ENCODE results near the gene ANKRD62.
"Not testable (repeated sequence)": the region's sequence is repeated elsewhere in the genome, so short reads cannot be mapped to it uniquely, and the experiment has no call there.

The ANKRD62 gene

GRCh38 chr18:12076424-12077140 is 17.1 kb upstream of the ANKRD62 start:
- Histone ChIP-seq H3K9ac (ENCODE audit: low read depth, low read length) (peak overlapping the region; percentile 50; the same call in 1 of the 2 replicates), H3K36me3 (ENCODE audit: insufficient read depth, low read length) (no peaks in the 10 kb centered on the region)

DNA sequence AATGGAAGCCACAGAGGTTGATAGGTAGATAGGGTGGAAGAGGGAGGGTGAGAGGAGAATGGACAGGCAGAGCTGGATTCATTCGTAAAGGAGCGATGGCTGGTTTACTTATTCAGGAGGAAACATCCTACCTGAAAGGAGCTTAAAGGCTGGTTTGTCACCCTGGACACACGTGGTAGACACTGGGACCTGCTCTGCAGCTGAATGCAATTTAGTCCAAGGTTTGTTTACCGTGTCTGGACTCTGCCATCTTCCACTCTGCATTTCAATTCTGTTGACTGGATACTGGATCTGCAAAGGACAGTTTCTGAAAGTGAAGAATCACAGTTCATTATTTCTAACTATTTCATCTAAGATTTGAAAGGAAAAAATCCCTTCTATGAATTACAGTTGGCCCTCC is 15.6 kb upstream of the ANKRD62 start:
- H3K4me1 ChIP-seq (ENCODE audit: insufficient read depth, low read length); H3K36me3 ChIP-seq (ENCODE audit: insufficient read depth, low read length); H3K9ac ChIP-seq (ENCODE audit: low read depth, low read length); H3K9me3 ChIP-seq (ENCODE audit: control insufficient read depth, insufficient read depth, low read length): not testable (repeated sequence)

More at GRCh38 chr18:12076424-12077140, 17.1 kb upstream of the ANKRD62 start:
- Histone ChIP-seq H3K4me1 (ENCODE audit: insufficient read depth, low read length) (no peaks in the 10 kb centered on the region; the same call in 1 of the 2 replicates), H3K9me3 (ENCODE audit: control insufficient read depth, insufficient read depth, low read length) (no peaks in the 10 kb centered on the region)

- H3K9ac ChIP-seq (ENCODE audit: low read depth, low read length) = no peak overlapping the region
- no peaks in the 10 kb centered on the region for H3K9me3 ChIP-seq (ENCODE audit: control insufficient read depth, insufficient read depth, low read length)
- H3K36me3 ChIP-seq (ENCODE audit: insufficient read depth, low read length) = no peaks in the 10 kb centered on the region
- H3K4me1 ChIP-seq (ENCODE audit: insufficient read depth, low read length) = no peaks in the 10 kb centered on the region; the same call in 1 of the 2 replicates
Measured at GRCh38 chr18:12079491-12080237, 14.0 kb upstream of the ANKRD62 start.

DNA sequence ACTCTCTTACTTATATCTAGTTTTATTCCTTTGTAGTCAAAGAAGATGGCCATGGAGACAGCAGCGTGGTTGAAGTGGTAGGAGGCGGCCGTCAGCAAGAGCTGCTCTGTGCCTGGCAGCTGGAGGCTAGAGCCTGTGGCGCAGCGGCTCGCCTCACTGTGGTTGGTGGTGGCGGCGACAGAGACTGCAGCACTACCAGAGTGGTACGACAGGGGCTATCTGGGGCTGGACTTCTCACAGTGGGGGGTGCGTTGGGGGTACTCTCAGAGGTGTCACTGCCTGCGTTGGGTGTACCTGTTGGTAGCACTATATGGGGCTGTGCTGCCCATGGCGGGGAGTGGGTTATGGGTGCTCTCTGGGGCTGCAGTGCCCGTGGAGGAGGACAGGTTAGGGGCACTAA is 8.5 kb upstream of the ANKRD62 start:
- no peak overlapping the region for H3K9ac ChIP-seq (ENCODE audit: low read depth, low read length)
- no peaks in the 10 kb centered on the region for H3K36me3 ChIP-seq (ENCODE audit: insufficient read depth, low read length)
- no peaks in the 10 kb centered on the region for H3K9me3 ChIP-seq (ENCODE audit: control insufficient read depth, insufficient read depth, low read length)
- H3K4me1 ChIP-seq (ENCODE audit: insufficient read depth, low read length) = no peaks in the 10 kb centered on the region; the same call in 1 of the 2 replicates

DNA sequence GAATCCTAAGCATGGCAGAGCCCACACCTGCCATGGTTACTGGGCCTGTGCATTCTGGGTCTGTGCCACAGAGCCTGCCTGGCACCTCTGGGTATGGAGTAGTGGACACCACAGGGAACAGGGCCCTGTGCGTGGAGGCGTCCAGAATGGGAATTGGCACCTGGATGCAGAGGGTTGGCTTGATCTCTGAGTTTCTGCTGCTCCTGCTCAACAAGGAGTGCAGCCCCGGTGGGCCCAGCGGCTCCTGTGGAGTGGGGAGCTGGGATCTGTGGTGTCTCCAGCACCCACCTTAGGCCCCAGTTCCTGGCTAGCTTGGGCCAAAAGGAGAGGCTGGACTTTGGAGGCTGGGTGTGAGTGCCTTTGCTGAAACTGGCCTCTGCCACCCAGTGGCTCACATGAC is 7.9 kb upstream of the ANKRD62 start:
- Histone ChIP-seq H3K4me1 (ENCODE audit: insufficient read depth, low read length) (no peaks in the 10 kb centered on the region), H3K9ac (ENCODE audit: low read depth, low read length) (no peak overlapping the region), H3K9me3 (ENCODE audit: control insufficient read depth, insufficient read depth, low read length) (no peaks in the 10 kb centered on the region), H3K36me3 (ENCODE audit: insufficient read depth, low read length) (no peaks in the 10 kb centered on the region)

DNA sequence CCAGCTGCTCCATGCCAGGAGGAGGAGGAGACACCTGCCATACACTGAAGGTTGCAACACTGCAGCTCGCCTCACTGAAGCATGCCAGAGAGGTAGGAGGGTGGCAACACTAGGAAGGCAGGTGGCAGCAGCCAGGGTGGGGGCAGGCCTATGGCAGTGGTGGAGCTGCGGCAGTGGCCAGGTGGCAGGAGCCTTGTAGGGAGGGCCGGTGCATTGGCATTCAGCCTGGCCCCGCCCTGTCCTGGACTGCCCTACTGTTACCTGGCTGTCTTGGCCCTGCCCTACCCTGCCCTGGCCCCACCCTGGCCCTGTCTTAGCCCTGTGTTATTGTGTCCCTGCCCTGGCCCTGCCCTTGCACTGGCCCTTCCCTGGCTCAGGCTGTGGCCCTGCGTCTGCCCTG is 7.4 kb upstream of the ANKRD62 start:
- no peaks in the 10 kb centered on the region for H3K9me3 ChIP-seq (ENCODE audit: control insufficient read depth, insufficient read depth, low read length)
- H3K4me1 ChIP-seq (ENCODE audit: insufficient read depth, low read length) = no peaks in the 10 kb centered on the region
- H3K9ac ChIP-seq (ENCODE audit: low read depth, low read length) = no peak overlapping the region
- no peaks in the 10 kb centered on the region for H3K36me3 ChIP-seq (ENCODE audit: insufficient read depth, low read length)

DNA sequence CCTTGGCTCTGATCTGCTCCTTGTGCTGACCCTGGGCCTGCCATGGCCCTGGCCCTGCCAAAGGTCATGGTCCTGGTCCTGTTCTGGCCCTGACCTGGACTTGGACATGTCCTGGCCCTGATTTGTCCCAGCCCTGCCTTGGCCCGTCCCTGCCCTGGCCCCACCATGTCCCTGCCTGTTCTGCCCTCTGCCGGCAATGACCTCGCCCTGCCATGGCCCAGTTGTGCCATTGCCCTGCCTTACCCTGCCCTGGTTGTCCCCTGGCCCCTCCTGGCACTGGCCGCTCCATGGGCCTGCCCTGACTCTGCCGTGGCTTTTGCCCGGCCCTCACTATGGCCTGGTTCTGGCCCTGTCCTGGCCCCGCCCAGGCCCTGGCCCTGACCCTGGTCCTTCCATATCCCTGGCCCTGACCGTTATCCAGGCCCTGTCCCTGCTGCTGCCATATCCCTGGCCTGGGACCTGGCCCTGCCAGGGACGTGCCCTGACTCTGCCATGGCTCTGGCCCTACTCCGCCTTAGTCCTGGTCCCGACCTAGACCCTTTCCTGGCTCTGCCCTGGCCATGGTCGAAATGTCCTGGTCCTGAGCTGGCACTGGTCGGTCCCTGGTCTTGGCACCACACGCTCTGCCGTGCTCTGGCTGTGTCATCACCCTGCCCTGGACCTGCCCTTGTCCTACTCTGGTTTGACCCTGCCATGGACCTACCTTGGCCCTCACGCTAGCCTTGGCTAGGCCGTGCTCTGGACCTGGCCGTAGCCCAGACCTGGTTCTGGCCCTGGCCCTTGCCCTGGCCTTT is 6.8 kb upstream of the ANKRD62 start:
- no peak overlapping the region for H3K9ac ChIP-seq (ENCODE audit: low read depth, low read length)
- H3K4me1 ChIP-seq (ENCODE audit: insufficient read depth, low read length) = no peaks in the 10 kb centered on the region
- no peaks in the 10 kb centered on the region for H3K9me3 ChIP-seq (ENCODE audit: control insufficient read depth, insufficient read depth, low read length)
- no peaks in the 10 kb centered on the region for H3K36me3 ChIP-seq (ENCODE audit: insufficient read depth, low read length)

DNA sequence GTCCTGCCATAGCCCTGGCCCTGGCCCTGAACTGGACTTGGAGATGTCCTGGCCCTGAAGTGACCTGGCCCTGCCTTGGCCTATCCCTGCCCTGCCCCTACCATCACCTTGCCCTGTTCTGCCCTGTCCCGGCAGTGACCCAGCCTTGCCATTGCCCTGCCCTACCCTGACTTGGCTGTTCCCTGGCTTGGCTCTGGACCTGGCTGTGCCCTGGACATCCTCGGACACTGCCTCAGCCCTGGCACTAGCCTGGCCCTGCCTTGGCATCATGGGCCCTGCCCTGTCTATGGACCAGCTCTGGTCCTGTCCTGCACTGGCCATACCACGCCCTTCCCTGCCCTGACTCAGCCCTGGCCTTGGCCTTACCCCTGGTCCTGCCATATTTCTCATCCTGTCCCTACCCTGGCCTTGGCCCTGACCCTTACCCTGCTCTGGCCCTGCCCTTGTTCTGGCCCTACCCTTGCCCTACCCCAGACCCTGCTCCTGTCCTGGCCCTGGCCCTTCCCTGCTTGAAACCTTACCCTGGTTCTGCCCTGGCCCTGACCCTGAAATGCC is 6.1 kb upstream of the ANKRD62 start:
- H3K9ac ChIP-seq (ENCODE audit: low read depth, low read length) = no peak overlapping the region
- no peaks in the 10 kb centered on the region for H3K4me1 ChIP-seq (ENCODE audit: insufficient read depth, low read length)

DNA sequence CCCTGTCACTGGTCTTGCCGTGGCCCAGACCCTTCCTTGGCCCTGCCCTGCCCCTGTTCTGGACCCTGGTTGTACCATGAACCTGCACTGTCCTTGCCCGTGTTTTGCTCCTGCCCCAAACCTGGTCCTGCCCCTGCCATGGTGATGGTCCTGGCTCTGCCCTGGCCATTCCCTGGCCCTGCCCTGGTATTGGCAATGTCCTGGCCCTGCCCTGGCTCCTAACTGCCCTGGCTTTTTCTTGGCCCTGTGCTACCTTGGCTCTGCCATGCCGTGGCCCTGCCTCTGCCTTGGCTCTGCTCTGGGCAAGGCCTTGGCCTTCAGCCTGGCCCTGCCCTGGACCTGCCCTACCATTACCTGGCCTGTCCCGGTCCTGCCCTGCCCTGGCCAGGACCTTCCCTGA is 5.5 kb upstream of the ANKRD62 start:
- H3K4me1 ChIP-seq (ENCODE audit: insufficient read depth, low read length) = no peaks in the 10 kb centered on the region

More for the DNA sequence above, 6.1 kb upstream of the ANKRD62 start:
- H3K9me3 ChIP-seq (ENCODE audit: control insufficient read depth, insufficient read depth, low read length) = no peaks in the 10 kb centered on the region
- H3K36me3 ChIP-seq (ENCODE audit: insufficient read depth, low read length) = no peaks in the 10 kb centered on the region

GRCh38 chr18:12088731-12089375 is 4.8 kb upstream of the ANKRD62 start:
- H3K9me3 ChIP-seq (ENCODE audit: control insufficient read depth, insufficient read depth, low read length) = no peaks in the 10 kb centered on the region
- H3K9ac ChIP-seq (ENCODE audit: low read depth, low read length) = no peak overlapping the region
- H3K4me1 ChIP-seq (ENCODE audit: insufficient read depth, low read length) = no peaks in the 10 kb centered on the region
- no peaks in the 10 kb centered on the region for H3K36me3 ChIP-seq (ENCODE audit: insufficient read depth, low read length)

More for the DNA sequence above, 5.5 kb upstream of the ANKRD62 start:
- Histone ChIP-seq H3K9me3 (ENCODE audit: control insufficient read depth, insufficient read depth, low read length) (no peaks in the 10 kb centered on the region), H3K9ac (ENCODE audit: low read depth, low read length) (no peak overlapping the region), H3K36me3 (ENCODE audit: insufficient read depth, low read length) (no peaks in the 10 kb centered on the region)

DNA sequence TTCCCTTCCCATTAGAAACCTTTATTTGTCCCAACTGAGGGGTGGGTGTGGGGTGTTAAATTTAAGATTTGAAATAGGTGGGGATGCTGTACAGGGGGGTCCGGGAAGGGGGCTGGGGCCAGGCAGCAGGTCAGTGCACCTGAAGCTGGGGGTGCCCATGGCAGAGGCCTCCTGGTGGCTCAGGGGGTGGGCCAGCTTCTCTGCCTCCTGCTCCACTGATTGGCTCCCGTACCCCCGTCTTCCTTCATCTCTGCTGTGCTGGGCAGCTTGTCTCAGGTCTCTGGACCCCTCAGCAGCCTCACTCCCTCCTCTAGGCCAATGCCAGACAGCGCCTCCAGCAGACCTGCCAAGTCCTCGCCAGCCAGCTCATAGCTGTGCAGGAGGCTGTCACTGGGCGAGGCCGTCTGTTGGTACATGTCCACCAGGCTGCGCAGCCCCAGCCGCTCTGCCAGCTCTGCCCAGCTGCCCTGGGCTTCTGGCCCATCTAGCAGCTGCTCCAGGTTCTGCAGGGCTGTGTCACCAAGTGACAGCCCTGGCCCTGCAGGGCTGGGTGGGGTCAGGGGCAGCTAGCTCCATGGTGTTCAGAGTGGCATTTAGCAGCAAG is 2.0 kb upstream of the ANKRD62 start:
- H3K4me1 ChIP-seq (ENCODE audit: insufficient read depth, low read length) = no peaks in the 10 kb centered on the region
- no peak overlapping the region for H3K9ac ChIP-seq (ENCODE audit: low read depth, low read length)
- H3K9me3 ChIP-seq (ENCODE audit: control insufficient read depth, insufficient read depth, low read length) = no peaks in the 10 kb centered on the region
- no peaks in the 10 kb centered on the region for H3K36me3 ChIP-seq (ENCODE audit: insufficient read depth, low read length)

- no peak overlapping the region for H3K9ac ChIP-seq (ENCODE audit: low read depth, low read length)
- no peaks in the 10 kb centered on the region for H3K36me3 ChIP-seq (ENCODE audit: insufficient read depth, low read length)
- no peaks in the 10 kb centered on the region for H3K4me1 ChIP-seq (ENCODE audit: insufficient read depth, low read length)
- H3K9me3 ChIP-seq (ENCODE audit: control insufficient read depth, insufficient read depth, low read length) = no peaks in the 10 kb centered on the region
Measured at GRCh38 chr18:12092398-12093229, 1.0 kb upstream of the ANKRD62 start.

DNA sequence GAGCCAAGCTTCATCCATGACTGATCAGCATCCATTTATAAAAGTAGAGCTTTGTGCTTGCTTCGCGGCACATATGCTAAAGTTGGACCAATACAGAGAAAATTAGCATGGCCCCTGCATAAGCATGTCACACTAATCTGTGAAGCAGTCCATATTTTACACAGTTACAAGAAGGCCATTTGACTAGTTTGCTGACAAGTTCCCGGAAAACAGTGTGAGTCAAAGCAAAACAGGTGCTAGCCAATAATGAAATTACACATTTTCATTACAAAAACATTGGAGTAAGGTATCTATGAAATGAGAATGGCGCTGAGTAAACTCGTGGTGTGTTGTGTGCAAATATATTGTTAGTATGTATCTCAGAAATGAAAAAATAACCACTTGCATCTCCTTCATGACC is 4.7 kb downstream of the ANKRD62 start:
- H3K9me3 ChIP-seq (ENCODE audit: control insufficient read depth, insufficient read depth, low read length) = no peaks in the 10 kb centered on the region
- H3K4me1 ChIP-seq (ENCODE audit: insufficient read depth, low read length) = no peaks in the 10 kb centered on the region
- H3K36me3 ChIP-seq (ENCODE audit: insufficient read depth, low read length) = no peaks in the 10 kb centered on the region
- H3K9ac ChIP-seq (ENCODE audit: low read depth, low read length) = no peak overlapping the region

Measured in ES-I3 (cell line).